Measurements from ENCODE around the gene TCF12. TPM values are rescaled to one million over a fixed set of nuclear protein-coding genes. Genes with fewer than 3 reads are reported as not detected.

The TCF12 gene
- total RNA-seq, 3 donors from 2014 or later (not counting 1 experiment from before 2014, with no cell fraction given): 84.1 to 111 (median 107) TPM

DNA sequence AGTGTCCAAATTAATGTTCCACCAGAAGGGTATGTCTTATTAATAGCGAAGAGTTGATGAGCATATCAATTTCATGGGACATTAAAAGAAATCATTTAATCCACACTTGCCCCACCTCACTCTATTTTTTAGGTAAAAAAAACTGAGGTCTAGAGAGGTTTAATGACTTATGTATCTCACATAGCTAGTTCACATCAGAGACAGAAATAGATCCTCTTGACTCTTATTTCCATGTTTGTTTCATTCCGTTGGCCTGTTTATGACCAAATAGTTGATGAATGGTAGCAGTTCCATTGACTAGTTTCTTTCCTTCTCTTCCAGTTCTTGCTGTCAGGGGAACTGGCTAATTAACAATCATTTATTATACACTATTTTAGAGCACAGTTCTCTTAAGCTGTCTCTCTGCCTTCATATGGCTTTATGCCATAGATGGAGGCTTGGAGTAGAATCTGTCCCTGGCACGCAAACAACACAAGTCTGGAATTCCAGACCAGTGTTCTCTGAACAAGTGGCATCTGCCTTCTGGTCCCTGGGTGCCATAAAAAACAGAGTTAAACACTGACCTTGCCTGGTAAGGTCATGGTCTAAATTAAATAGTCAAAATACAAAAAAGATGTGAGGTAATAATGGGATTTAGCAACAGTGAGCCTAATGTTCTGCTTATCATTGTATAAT, 237.9 kb downstream of the TCF12 start:
- Mint-ChIP-seq H3K27ac (no peak overlapping the region), H3K27me3 (ENCODE audit: low read depth in 2 of 2) (no peaks in the 10 kb centered on the region), H3K4me1 (peaks cover 24 to 27% of the 10 kb centered on the region in 2 donors), H3K9me3 (peaks cover 0 to 9% of the 10 kb centered on the region in 2 donors), H3K36me3 (peaks cover 12% of the 10 kb centered on the region), H3K4me3 (no peak overlapping the region)
- Histone ChIP-seq H3K9me3 (ENCODE audit: control insufficient read depth, insufficient read depth, low read length) (peaks cover 2% of the 10 kb centered on the region), H3K27ac (ENCODE audit: low read length) (no peak overlapping the region), H3K36me3 (ENCODE audit: control insufficient read depth, insufficient read depth, low read length) (no peaks in the 10 kb centered on the region), H3K4me1 (ENCODE audit: control insufficient read depth, insufficient read depth, low read length) (no peaks in the 10 kb centered on the region), H3K27me3 (ENCODE audit: control insufficient read depth, insufficient read depth, low read length) (no peaks in the 10 kb centered on the region), H3K4me3 (ENCODE audit: low read length) (no peak overlapping the region)
- WGBS (ENCODE audit: insufficient coverage): 98% methylated on average over 2 of the region's 3 CpGs
- TF ChIP-seq, protein P1, sequence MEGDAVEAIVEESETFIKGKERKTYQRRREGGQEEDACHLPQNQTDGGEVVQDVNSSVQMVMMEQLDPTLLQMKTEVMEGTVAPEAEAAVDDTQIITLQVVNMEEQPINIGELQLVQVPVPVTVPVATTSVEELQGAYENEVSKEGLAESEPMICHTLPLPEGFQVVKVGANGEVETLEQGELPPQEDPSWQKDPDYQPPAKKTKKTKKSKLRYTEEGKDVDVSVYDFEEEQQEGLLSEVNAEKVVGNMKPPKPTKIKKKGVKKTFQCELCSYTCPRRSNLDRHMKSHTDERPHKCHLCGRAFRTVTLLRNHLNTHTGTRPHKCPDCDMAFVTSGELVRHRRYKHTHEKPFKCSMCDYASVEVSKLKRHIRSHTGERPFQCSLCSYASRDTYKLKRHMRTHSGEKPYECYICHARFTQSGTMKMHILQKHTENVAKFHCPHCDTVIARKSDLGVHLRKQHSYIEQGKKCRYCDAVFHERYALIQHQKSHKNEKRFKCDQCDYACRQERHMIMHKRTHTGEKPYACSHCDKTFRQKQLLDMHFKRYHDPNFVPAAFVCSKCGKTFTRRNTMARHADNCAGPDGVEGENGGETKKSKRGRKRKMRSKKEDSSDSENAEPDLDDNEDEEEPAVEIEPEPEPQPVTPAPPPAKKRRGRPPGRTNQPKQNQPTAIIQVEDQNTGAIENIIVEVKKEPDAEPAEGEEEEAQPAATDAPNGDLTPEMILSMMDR (IDR thresholded peaks at IDR 0.05): no peak
- ATAC-seq (no peak), DNase-seq (no peak)
- intact Hi-C loops (cut with micrococcal nuclease): no loop called here

DNA sequence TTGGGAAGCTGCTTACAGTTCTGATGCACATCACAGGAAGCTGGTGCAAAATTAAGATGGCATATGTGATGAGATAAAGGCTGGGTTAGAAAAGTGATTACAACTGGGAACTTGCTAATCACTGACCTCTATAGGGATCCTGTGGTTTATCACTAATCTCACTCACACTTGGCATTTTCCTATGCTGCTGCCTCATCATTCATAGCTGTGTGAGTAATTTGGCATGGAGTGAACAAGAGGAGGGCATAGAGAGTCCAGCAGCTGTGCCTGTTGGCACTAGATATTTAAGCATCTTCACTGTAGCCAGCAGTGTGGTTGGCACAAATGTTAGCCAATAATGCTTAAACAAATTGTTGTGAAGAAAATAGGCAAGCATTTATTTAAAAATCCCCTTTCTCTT, 240.1 kb downstream of the TCF12 start:
- H3K27ac ChIP-seq (ENCODE audit: low read length): no peak overlapping the region
- H3K4me1 Mint-ChIP-seq: peaks cover 11 to 13% of the 10 kb centered on the region in 2 donors
- no peaks in the 10 kb centered on the region for H3K36me3 ChIP-seq (ENCODE audit: control insufficient read depth, insufficient read depth, low read length)
- no peak overlapping the region for H3K4me3 Mint-ChIP-seq
- no peaks in the 10 kb centered on the region for H3K9me3 ChIP-seq (ENCODE audit: control insufficient read depth, insufficient read depth, low read length)
- no peak for DNase-seq
- intact Hi-C loops (cut with micrococcal nuclease): no loop called here
- no peaks in the 10 kb centered on the region for H3K9me3 Mint-ChIP-seq
- no peaks in the 10 kb centered on the region for H3K36me3 Mint-ChIP-seq
- H3K27me3 Mint-ChIP-seq (ENCODE audit: low read depth in 2 of 2): no peaks in the 10 kb centered on the region
- no peaks in the 10 kb centered on the region for H3K27me3 ChIP-seq (ENCODE audit: control insufficient read depth, insufficient read depth, low read length)
- ATAC-seq: no peak
- H3K4me3 ChIP-seq (ENCODE audit: low read length): no peak overlapping the region
- H3K27ac Mint-ChIP-seq: no peak overlapping the region
- TF ChIP-seq, protein P1 (IDR thresholded peaks at IDR 0.05): no peak
- no peaks in the 10 kb centered on the region for H3K4me1 ChIP-seq (ENCODE audit: control insufficient read depth, insufficient read depth, low read length)

DNA sequence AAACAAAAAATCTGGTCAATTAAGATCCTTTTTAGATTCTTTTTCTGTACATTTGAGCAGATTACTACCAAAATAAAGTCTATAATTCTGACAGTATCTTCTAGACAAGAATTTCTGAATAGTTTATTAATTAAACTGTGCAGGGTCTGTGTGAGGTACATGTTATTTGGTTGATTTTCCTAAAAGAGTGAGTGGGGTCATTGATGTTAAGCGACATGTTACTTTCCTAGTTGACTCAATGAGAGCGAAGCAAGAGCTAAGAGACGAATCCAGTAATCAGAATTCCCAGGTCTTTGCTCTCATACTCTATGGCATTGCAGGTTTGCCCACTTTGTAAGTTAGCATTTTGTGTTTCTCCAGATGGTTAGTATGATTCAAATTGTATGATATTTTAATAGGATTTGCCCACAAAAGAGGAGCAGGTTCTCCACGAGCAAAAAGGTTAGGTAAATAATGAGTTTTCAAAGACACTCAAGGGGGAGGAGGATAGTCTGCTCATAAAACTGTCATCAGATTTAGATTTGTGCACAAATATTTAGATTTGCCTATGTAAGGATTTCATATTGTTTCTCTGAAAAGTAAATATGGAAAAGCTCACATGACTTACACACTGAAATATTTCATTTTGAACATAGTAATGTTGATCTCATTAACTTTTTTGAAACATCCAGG, 240.7 kb downstream of the TCF12 start:
- Mint-ChIP-seq H3K4me1 (peaks cover 9 to 11% of the 10 kb centered on the region in 2 donors), H3K4me3 (no peak overlapping the region), H3K27me3 (ENCODE audit: low read depth in 2 of 2) (no peaks in the 10 kb centered on the region), H3K36me3 (no peaks in the 10 kb centered on the region), H3K9me3 (no peaks in the 10 kb centered on the region), H3K27ac (no peak overlapping the region)
- H3K27ac ChIP-seq (ENCODE audit: low read length): no peak overlapping the region
- H3K9me3 ChIP-seq (ENCODE audit: control insufficient read depth, insufficient read depth, low read length): no peaks in the 10 kb centered on the region
- H3K4me3 ChIP-seq (ENCODE audit: low read length): no peak overlapping the region
- TF ChIP-seq, protein P1 (IDR thresholded peaks at IDR 0.05): no peak
- DNase-seq (no peak), ATAC-seq (no peak)
- no peaks in the 10 kb centered on the region for H3K27me3 ChIP-seq (ENCODE audit: control insufficient read depth, insufficient read depth, low read length)
- intact Hi-C loops (cut with micrococcal nuclease): no loop called here
- H3K4me1 ChIP-seq (ENCODE audit: control insufficient read depth, insufficient read depth, low read length): no peaks in the 10 kb centered on the region
- 96% methylated on average over 4 of the region's 4 CpGs for WGBS (ENCODE audit: insufficient coverage)
- H3K36me3 ChIP-seq (ENCODE audit: control insufficient read depth, insufficient read depth, low read length): no peaks in the 10 kb centered on the region
